ENCODE results near the gene OBSCN.

The OBSCN gene

DNA sequence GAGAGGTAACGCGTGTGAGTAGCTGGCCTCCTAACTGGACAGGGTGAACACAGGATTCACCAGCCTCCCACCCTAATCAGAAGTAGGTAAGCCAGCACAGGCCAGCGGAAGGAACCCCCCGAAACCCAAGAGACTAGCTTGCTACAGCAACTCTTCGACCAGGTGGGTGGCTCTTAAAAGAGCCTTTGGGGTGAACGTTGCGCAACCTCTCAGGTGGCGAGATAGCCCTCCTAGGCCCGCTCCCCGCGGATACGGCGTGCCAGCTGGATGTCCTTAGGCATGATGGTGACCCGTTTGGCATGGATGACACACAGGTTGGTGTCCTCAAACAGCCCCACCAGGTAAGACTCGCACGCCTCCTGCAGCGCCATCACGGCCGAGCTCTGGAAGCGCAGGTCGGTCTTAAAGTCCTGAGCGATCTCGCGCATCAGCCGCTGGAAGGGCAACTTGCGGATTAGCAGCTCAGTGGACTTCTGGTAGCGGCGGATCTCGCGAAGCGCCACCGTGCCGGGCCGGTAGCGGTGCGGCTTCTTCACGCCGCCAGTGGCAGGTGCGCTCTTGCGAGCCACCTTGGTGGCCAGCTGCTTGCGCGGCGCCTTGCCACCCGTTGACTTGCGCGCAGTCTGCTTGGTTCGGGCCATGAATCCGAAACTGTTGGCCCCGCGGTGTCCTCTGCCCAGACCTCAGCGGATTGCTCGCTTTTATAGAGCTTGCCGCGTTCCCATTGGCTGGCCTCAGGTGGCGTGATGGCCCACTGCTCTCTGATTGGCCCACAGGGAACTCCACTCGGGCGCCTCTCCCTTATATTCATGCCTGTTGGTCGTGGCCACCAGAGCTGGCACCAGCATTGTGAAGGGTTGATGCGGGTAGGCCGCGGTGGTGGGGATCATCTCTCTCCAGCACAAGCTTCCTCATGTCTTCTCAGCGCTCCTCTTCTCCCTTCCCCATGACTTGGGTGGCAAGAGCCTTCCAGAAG lies 217.1 kb downstream of the OBSCN start:
- DNase-seq (ENCODE audit: low read depth) = no peak

DNA sequence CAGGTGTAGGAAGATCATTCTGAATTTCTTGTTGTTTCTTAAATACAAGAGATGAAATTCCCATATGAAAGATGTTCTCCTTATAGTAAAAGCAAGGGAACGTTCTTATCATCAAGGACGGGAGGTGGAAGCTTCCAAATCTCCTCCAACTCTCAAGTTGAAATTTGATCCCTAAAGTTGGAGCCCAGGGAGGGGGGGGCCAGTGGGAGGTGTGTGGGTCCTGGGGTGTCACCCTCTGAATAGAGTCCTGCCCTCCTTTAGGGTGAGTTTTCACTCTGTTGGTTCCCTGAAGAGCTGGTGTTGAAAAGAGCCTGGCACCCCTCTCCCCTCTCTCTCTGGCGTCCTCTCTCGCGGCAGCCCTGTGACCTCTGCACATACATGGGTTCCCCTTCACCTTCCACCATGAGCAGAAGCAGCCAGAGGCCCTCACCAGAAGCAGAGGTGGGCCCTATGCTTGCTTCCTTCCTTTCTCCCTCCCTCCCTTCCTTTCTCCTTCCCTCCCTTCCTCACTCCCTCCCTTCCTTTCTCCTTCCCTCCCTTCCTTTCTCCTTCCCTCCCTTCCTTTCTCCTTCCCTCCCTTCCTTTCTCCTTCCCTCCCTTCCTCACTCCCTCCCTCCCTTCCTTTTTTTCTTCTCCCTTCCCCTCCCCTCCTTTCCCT lies 218.8 kb downstream of the OBSCN start:
- no peak for DNase-seq (ENCODE audit: low read depth)

DNA sequence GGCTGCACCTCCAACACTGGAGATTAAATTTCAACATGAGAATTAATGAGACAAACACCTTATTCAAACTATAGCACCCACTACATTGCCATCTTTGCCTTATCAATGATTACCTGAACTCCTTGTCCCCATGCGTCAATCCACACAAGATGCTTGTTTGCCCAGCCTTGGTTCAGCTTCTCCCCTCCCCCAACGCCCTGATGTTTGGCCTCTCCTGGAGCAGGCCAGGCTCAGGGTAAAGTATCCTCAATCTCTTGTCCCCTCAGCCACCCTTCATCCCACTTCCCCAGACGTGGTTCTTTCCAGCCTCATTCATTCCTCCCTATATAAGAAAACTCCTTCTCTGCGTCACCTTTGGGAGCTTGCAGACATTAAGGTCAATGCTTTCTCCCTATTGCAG lies 220.6 kb downstream of the OBSCN start:
- DNase-seq (ENCODE audit: low read depth) = no peak

Measured in stimulated activated CD8-positive, alpha-beta memory T cell treated with anti-CD3 and anti-CD28 coated beads, Interleukin-7, amount 100 ng/mL, for 24 hours (primary cell).